AG04450 (cell line): ENCODE data around the gene PHKA1. TPM values are rescaled to one million over a fixed set of nuclear protein-coding genes. Genes with fewer than 3 reads are reported as not detected.
"Not testable (repeated sequence)": the region's sequence is repeated elsewhere in the genome, so short reads cannot be mapped to it uniquely, and the experiment has no call there.

Experiments
- CTCF ChIA-PET: fragments of 300-600, 350-600 bp; formaldehyde crosslinking; extraction: SDS; loops from one replicate; lab custom pipeline; 2022; ENCODE audit warnings: antibody characterized with exemption, inconsistent platforms; lab: Charles Lee
- POLR2A ChIA-PET: fragments of 350-600 bp; formaldehyde crosslinking; extraction: SDS; loops from one replicate; lab custom pipeline; 2021; ENCODE audit warnings: antibody characterized with exemption, inconsistent platforms; lab: Yijun Ruan, JAX
- DNase-seq: peaks from one replicate; pipeline ENCODE4 v3.0.0-alpha.2; 2011; ENCODE audit warnings: low read depth, low spot score
- H3K27ac ChIP-seq: one replicate; pipeline ENCODE4 v1.5.1; 2012; ENCODE audit warnings: low read depth, low read length, control low read depth
- H3K27me3 ChIP-seq: one replicate; pipeline ENCODE4 v1.6.0; 2012; ENCODE audit warnings: low read length; ENCODE audit not compliant: control insufficient read depth, insufficient read depth
- H3K4me3 ChIP-seq: 2 replicates; pipeline ENCODE4 v1.5.1; 2011; ENCODE audit warnings: mild to moderate bottlenecking, low read depth, low read length, control low read depth
- H3K9me3 ChIP-seq: 2 replicates; pipeline ENCODE4 v1.5.1; 2012; ENCODE audit warnings: low read length; ENCODE audit not compliant: control insufficient read depth, insufficient read depth
- polyA plus RNA-seq: library from polyadenylated mRNA; depleted of rRNA; stranded (reverse); fragments of >200 nt; gene quantifications from 2 replicates; pipeline ENCODE4 v1.2.3, GENCODE V29; 2011
- TF ChIP-seq, protein P1 (sequence below): IDR thresholded peaks from 2 replicates; pipeline ENCODE4 v1.5.1; 2011; ENCODE audit warnings: low read depth, low read length, control low read depth, inconsistent platforms

Gene PHKA1
- polyA plus RNA-seq, 1 experiment = 4.9 TPM

DNA sequence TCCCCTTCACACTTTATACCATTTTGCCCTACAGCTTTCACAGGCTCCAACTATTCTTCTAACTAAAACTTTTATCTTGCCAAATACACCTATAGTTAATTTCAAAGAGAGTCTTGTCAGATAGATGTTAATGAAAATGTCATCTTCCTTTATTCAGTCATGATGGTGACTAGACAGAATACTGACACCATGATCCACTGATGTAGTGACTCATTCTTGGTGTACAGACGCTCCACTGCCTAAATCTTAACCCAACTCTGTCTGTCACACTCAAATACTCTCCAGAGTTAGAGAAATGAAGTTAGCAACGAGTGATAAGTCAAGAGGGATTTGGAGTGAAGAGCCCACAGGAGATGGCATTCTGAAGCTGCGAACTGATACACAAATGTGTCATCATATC, 109.4 kb downstream of the PHKA1 start:
- H3K4me3 ChIP-seq = no peak overlapping the region
- ChIA-PET CTCF (no interaction called here), POLR2A (no interaction called here)
- H3K27me3 ChIP-seq = no peaks in the 10 kb centered on the region
- H3K27ac ChIP-seq = no peak overlapping the region
- H3K9me3 ChIP-seq = no peaks in the 10 kb centered on the region
- DNase-seq = no peak
- TF ChIP-seq, protein P1, sequence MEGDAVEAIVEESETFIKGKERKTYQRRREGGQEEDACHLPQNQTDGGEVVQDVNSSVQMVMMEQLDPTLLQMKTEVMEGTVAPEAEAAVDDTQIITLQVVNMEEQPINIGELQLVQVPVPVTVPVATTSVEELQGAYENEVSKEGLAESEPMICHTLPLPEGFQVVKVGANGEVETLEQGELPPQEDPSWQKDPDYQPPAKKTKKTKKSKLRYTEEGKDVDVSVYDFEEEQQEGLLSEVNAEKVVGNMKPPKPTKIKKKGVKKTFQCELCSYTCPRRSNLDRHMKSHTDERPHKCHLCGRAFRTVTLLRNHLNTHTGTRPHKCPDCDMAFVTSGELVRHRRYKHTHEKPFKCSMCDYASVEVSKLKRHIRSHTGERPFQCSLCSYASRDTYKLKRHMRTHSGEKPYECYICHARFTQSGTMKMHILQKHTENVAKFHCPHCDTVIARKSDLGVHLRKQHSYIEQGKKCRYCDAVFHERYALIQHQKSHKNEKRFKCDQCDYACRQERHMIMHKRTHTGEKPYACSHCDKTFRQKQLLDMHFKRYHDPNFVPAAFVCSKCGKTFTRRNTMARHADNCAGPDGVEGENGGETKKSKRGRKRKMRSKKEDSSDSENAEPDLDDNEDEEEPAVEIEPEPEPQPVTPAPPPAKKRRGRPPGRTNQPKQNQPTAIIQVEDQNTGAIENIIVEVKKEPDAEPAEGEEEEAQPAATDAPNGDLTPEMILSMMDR = no peak

DNA sequence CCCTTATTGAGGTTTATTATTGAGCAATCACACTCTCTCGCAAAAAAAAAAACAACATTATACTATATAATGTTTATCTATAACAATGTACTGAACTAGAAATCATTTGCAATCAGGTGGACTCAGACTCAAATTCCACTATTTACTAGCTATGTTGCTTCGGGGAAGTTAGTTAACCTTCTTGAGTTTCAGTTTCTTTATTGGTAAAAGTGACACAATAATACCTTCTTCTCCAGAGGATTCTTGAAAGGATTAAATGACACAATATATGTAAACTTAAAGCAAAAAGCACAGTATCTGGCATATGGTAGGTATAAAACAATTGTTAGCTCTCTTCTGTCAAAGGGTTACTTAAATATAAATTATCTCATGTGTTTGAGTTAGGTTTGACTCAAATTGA, 110.0 kb downstream of the PHKA1 start:
- Histone ChIP-seq H3K9me3 (no peaks in the 10 kb centered on the region), H3K27me3 (no peaks in the 10 kb centered on the region), H3K27ac (no peak overlapping the region), H3K4me3 (no peak overlapping the region)
- ChIA-PET POLR2A (no interaction called here), CTCF (no interaction called here)
- no peak for DNase-seq
- TF ChIP-seq, protein P1 = no peak

DNA sequence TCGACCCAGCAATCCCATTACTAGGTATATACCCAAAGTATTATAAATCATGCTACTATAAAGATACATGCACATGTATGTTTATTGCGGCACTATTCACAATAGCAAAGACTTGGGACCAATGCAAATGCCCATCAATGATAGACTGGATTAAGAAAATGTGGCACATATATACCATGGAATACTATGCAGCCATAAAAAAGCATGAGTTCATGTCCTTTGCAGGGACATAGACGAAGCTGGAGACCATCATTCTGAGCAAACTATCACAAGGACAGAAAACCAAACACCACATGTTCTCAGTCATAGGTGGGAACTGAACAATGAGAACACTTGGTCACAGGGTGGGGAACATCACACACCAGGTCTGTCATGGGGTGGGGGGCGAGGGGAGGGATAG, 123.1 kb downstream of the PHKA1 start:
- CTCF ChIA-PET, H3K4me3 ChIP-seq, DNase-seq, H3K9me3 ChIP-seq, H3K27ac ChIP-seq, POLR2A ChIA-PET, H3K27me3 ChIP-seq: not testable (repeated sequence)

GRCh38 chrX:72584163-72584562, 129.9 kb downstream of the PHKA1 start:
- no peak overlapping the region for H3K4me3 ChIP-seq
- ChIA-PET CTCF (no interaction called here), POLR2A (no interaction called here)
- TF ChIP-seq, protein P1 = no peak
- no peak overlapping the region for H3K27ac ChIP-seq
- no peak for DNase-seq
- no peaks in the 10 kb centered on the region for H3K27me3 ChIP-seq
- H3K9me3 ChIP-seq = no peaks in the 10 kb centered on the region

DNA sequence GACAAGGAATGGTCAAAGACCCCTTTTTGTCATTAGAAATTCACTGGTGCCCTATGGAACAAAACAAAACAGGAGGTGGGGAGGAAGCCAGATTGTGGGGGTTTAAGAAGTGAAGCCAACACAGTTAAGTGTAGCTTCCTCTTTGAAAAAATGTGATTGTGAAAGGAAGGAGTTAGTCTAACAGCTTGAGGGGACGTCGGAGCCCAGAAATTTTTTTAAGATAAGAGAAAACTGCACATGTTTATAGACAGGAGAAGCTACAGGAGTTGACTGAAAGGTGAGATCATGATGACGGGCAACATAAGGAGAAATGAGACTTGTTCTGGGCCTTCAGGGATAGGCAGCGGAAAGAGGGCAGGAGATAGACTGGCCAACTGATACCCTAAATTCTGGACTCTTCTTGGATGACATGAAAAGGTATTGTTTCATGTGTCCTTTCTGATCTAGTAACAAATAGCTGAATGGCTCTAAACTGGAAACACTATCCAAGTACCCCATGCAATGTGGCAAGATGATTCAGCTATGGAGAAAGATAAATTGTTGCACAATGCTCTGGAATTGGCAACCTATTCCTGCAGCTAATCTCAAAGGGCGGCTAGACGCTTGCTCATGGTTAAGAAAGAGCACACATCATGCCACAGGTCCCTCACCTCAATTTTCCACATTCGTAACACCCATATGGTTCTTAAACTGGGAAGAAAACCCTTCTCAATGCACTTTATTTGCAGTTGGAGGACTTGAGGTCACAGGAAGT, 137.8 kb downstream of the PHKA1 start:
- DNase-seq = no peak
- no peaks in the 10 kb centered on the region for H3K27me3 ChIP-seq
- no peaks in the 10 kb centered on the region for H3K9me3 ChIP-seq
- H3K27ac ChIP-seq = no peak overlapping the region
- TF ChIP-seq, protein P1 = no peak
- CTCF ChIA-PET = no interaction called here
- H3K4me3 ChIP-seq = no peak overlapping the region
- POLR2A ChIA-PET = no interaction called here
